GM21576 (cell line): ENCODE results near the gene KY.
"Not testable (repeated sequence)": the region's sequence is repeated elsewhere in the genome, so short reads cannot be mapped to it uniquely, and the experiment has no call there.

Experiments used
- ATAC-seq: cut with Tn5 transposase; IDR thresholded peaks from one replicate; pipeline ENCODE4 v1.9.1; 2021; ENCODE audit warnings: mild to moderate bottlenecking, moderate library complexity; ENCODE audit not compliant: unreplicated experiment

Gene KY

GRCh38 chr3:134603956-134604355 is 46.9 kb downstream of the KY start:
- no peak for ATAC-seq

DNA sequence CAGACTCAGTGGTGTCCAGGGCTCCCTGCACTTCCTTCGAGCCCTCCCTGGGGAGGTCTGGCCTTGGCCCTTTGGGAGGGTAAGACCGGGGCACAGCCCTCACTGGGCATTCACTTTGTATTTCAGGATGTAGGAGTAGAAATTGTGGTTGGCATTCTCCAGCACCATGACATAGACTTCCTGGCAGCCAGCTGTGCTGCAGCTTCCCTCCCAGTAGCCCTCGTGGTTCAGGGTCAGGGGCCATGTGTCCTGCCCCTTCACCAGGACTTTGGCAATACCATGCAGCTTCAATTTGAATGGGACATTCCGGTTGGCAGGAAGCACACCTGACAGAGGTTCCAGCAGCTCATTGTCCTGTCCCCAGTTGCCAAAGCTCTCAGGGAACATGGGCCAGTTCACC is 47.3 kb downstream of the KY start:
- ATAC-seq: no peak

- no peak for ATAC-seq
Measured at GRCh38 chr3:134602440-134602814, 48.4 kb downstream of the KY start.

- ATAC-seq: no peak
Measured at GRCh38 chr3:134601539-134602439, 49.0 kb downstream of the KY start.

GRCh38 chr3:134600685-134601463 is 49.9 kb downstream of the KY start:
- peak; percentile 66 for ATAC-seq

GRCh38 chr3:134600206-134600605 is 50.6 kb downstream of the KY start:
- ATAC-seq: no peak

GRCh38 chr3:134598763-134599545 is 51.9 kb downstream of the KY start:
- ATAC-seq: no peak

- no peak for ATAC-seq
Measured at GRCh38 chr3:134597390-134597970, 53.3 kb downstream of the KY start.

GRCh38 chr3:134594986-134595385 is 55.8 kb downstream of the KY start:
- ATAC-seq: not testable (repeated sequence)

DNA sequence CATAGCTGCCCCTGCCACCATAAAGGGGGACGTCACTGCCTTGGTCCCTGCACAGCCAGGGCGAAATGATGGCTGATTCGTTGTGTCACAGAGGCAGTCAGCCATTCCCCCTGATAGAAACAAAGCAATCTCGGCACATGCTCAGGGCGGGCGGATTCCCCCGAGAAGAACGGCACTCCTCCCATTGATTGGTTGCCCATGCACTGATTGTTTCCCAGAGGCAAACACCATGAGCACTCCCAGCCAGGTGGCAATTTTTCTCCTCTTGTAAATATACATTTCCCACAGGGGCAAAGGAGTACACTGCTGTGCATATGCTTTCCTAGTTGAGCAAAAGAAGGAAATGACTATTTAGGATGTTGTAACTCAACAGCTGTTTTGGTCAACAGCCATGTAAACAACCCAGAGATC is 56.5 kb downstream of the KY start:
- no peak for ATAC-seq

DNA sequence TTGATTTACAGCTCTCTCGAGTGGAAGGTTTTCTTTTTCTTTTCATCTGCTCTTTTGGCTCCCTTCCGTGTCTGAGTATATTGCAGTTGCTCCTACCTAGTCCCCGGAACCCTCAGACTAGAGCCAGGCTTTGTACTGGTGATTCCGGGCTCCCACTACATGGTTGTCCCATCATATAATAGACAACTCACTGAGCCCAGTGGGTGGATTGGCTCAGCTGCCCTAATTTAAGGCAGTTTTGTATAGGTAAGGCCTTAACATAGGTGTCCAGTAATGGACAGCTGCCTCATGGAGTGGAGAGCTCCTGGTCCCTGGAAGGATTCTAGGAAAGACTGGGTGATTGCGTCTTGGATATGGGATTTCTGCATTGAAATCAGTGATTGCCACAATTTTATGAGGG is 58.0 kb downstream of the KY start:
- ATAC-seq: no peak

GRCh38 chr3:134590766-134591165 is 60.1 kb downstream of the KY start:
- ATAC-seq: no peak

- ATAC-seq: no peak
Measured at GRCh38 chr3:134579141-134579665, 71.6 kb downstream of the KY start.

- ATAC-seq: no peak
Measured at GRCh38 chr3:134576831-134577230, 74.0 kb downstream of the KY start.

- ATAC-seq: no peak
Measured at GRCh38 chr3:134576426-134576825, 74.4 kb downstream of the KY start.

DNA sequence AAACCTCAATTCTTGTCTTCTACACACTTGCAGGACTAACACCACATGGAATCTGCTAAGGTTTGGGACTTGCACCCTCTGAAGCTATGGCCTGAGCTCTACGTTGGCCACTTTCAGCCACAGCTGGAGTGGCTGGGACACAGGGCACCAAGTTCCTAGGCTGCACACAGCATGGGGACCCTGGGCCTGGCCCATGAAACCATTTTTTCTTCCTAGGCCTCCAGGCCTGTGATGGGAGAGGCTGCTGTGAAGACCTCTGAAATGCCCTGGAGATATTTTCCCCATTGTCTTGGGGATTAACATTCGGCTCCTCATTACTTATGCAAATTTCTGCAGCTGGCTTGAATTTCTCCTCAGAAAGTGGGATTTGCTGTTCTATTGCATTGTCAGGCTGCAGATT is 80.9 kb downstream of the KY start:
- ATAC-seq: not testable (repeated sequence)

DNA sequence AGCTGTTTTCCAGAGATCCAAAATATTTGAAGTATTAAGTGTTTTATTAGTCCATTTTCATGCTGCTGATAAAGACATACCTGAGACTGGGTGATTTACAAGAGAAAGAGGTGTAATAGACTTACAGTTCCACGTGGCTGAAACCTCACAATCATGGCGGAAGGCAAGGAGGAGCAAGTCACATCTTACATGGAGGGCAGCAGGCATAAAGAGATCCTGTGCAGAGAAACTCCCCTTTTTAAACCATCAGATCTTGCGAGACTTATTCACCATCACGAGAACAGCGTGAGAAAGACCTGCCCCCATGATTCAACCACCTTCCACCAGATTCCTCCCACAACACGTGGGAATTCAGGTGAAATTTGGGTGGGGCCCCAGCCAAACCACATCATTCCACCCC is 82.0 kb downstream of the KY start:
- ATAC-seq: no peak

DNA sequence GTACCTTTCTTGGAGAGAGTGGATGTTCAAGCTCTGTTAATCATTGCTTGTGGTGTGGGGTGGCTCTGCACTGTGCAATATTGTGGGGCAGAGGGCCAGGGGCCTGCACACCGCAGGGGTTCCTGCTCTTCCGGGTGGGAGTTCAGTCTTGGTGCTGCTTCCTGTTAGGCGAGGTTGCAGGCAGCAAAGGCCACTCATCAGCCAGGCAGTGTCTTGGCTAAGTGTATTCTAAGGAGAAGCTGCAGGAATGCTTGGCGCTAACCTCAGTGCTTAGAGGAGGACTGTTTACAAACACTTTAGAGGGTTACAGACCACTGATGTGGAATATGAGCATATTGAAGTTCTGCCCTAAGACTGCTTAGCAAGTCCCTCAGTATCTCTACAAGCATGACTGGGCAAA is 83.2 kb downstream of the KY start:
- no peak for ATAC-seq

DNA sequence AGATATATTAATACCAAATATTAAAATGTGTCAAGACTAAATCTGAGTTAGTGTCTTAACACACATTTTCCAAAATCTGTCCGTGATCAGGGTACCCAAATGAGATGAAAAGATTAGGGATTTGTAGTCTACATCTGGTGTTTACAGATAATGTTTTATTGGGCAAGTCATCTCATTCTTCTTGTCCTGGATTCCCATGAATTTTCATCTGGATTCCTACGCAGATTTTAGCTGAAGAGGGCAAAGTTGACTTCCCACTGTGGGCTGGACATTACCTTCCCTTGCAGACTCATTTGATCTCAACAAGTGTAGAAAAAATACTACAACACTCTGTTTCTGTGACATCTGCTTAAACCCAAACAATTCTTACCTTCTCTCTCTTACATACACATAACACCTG is 85.8 kb downstream of the KY start:
- no peak for ATAC-seq

DNA sequence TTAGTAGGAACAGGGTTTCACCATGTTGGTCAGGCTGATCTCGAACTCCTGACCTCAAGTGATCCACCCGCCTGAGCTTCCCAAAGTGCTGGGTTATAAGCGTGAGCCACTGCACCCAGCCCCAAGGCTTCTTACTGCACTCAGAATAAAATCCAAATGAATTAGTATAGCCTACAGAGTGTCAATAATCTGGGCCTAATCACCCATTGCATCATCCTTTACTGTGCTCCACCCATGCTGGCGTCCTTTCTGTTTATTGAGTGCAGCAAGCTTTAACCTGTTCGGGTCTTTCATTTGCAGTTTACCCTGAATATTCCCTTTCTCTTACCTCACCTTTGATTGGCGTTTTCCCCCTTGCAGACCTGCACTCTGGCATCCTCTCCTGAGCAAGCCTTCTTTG is 87.2 kb downstream of the KY start:
- no peak for ATAC-seq

DNA sequence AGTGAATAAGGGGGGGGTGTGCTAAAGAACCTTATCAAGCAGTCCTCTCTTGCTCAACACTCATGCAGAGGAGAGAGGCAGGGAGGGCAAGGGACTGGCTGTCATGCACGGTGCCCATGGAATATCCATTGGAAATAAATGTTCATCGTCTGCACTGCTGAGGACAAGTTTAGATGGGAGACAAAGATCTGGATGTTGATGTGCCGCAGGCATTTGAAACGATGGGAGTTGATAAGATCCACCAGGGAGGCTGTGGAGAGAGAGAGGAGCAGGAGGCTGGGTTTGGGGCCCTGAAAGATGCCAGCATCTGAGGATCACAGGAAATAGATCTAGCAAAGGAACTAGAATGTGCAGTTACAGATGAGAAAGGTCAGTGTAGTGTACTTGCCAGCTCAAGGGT is 88.8 kb downstream of the KY start:
- no peak for ATAC-seq
